GM23248 (cell line): Measurements from ENCODE around the gene EPS8.

ENCODE experiments used
- EZH2 ChIP-seq: fragments of 200-600 bp; sonication (generic); IDR thresholded peaks from 2 replicates; pipeline ENCODE4 v1.6.1; 2018; ENCODE audit warnings: antibody characterized with exemption, mild to moderate bottlenecking; ENCODE audit not compliant: insufficient read depth, poor library complexity, severe bottlenecking
- EZH2phosphoT487 ChIP-seq: fragments of 200-600 bp; sonication (generic); IDR thresholded peaks from 2 replicates; pipeline ENCODE4 v1.6.1; 2018; ENCODE audit warnings: antibody characterized with exemption, moderate library complexity, mild to moderate bottlenecking, low read depth; ENCODE audit not compliant: insufficient read depth

- TF ChIP-seq EZH2phosphoT487, result no peak
- no peak for TF ChIP-seq EZH2
These were observed 19.1 kb upstream of the EPS8 start for GRCh38 chr12:15808250-15808649.
